ENCODE measurements around the gene HOXB2.

The HOXB2 gene

GRCh38 chr17:48565022-48565554 is 20.2 kb upstream of the HOXB2 start:
- FAIRE-seq = no peak

- FAIRE-seq = no peak
These were observed 19.5 kb upstream of the HOXB2 start for GRCh38 chr17:48564188-48565021.

DNA sequence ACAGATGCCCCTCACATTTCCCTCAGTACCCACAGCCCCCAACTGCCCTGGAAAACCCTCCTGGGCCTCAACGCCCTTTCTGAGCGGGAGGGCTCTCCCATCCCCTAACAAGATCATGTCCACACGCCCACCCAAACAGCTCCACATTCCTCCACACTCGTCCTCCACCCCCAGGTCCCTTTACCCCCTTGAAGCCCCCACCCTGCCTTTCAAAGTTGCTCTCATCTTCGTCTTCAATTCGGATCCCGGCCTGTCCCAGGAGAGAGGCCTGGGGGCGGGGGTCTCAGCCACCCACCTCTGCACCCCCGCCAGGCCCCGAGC is 18.9 kb upstream of the HOXB2 start:
- FAIRE-seq = no peak

DNA sequence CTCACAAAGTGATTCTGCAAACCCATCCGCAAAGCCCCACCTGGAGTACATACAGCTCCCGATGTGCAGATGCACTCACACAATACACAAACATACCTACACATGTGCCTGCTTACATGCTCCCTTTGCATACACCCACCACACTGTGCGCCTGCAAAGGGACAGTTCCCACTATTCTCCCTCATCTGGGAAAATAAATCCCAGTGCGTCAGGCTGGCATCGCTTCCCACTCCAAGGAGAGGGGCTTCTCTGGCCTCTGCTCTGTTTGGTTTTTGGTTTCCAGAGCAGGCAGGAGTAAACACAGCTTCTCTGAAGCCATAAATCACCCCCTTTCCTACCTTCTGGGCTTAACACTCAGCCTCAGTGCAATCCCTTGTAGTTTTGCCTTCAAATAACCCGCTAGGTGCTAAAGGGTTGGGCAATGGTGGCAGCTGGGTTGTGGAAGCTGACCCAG is 18.5 kb upstream of the HOXB2 start:
- no peak for FAIRE-seq

GRCh38 chr17:48562934-48563333 is 18.0 kb upstream of the HOXB2 start:
- no peak for FAIRE-seq

GRCh38 chr17:48561884-48562810 is 17.2 kb upstream of the HOXB2 start:
- no peak for FAIRE-seq

- no peak for FAIRE-seq
These were observed 15.2 kb upstream of the HOXB2 start for GRCh38 chr17:48559840-48560817.

- no peak for FAIRE-seq
These were observed 14.4 kb upstream of the HOXB2 start for GRCh38 chr17:48559122-48559839.

DNA sequence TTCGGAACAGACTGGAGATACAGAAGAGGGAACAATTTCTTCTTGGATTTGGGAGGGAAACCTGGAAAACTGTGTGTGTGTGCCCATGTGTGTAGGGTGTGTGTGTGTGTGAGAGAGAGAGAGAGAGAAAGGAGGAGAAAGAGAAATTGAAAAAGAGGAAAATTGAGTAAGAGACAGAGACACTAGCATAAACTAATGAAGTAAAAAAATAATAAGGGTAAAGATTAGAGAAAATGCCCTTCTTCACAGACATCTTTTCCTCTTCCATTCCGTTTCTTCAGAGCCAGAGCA is 13.9 kb upstream of the HOXB2 start:
- no peak for FAIRE-seq

DNA sequence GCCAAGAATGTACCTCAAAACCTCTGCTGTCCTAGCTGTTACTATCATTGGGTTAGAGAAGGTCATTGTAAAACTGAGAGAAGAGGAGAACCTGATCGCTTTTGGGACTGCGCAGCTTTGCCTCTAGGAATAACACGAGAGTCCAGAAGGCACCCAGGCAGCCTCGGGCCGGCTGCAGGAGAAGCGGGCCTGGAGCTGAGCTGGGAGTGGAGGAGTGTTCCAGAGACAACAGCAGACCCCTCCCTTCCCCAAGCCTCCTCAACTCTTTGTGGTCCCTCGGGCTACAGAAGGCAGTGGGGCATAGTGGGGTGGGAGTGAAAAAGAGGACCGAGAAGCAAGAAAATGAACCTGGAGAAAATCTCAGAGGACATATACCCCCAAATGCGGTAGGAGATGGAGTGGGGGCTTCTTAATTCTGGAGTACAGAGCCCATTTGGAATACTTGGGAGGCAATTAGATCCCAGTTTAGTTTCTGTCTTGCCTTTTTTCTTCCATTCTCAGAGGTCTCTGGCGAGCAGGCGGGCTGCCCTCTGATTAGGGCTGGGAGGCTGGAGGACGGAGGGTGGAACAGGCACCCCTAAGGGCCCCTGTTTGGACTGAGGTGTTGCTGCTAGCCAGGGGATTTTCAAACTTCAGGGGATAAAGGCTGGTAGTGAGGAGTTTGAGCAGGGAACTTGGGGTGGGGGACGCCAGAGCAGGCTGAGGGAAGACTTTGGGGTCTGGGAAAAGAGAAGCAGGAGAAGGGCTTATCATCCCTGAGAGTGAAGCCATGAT is 13.3 kb upstream of the HOXB2 start:
- no peak for FAIRE-seq

DNA sequence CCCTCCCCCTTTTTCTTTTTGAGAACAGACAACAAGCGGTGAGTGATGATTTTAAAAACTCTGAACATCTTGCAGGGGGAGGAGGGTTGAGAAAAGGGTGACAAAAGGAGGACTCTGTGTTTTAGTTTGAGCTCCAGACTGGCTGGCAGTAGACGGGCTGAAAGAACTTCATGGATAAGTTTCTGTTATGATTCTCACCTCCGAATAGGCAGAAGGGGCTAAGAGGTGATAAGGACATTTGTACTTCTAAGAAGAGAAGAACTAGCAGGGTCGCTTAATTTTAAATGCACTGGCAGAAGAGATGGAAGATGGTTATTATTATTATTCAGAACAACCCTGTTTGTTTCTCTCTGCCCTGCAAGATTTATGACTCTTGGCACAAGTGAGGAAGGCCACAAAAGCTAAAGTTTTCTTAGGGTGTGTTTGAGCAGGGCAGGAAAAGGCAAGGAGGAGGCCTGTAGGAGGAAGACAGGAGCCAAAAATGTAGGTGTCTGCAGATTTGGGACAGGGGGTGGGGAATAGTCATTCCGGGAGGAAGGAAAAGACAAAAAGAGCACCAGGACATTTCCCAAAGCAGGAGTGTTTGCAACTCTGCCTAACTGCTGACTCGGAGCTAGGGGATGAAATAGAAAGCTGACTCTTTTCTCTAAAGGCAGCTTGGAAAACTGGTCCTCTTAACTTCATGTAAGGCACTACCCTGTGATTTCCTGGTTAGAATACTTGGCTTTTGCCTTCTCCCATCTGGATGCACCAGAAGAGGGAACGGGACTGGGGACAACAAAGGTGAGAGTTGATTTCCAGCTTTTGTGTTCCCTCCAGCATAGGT is 11.9 kb upstream of the HOXB2 start:
- peak; percentile 36 for FAIRE-seq

DNA sequence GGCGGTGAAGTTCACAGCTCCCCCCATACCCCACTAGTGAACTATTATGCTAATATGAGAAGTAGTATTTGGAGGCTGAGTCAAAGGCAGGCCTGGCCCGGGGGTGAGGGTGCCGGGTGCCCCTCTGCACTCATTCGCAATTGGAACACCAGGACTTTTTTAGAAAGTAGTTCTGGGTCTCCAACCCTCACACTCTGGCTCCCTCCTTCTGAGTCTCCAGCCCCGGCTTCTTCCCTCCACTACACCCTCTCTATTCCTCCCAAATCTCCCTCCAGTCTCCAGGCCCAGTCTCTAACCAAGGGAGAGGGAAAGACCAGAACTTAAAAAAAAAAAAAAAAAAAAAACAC is 11.3 kb upstream of the HOXB2 start:
- FAIRE-seq = no peak

DNA sequence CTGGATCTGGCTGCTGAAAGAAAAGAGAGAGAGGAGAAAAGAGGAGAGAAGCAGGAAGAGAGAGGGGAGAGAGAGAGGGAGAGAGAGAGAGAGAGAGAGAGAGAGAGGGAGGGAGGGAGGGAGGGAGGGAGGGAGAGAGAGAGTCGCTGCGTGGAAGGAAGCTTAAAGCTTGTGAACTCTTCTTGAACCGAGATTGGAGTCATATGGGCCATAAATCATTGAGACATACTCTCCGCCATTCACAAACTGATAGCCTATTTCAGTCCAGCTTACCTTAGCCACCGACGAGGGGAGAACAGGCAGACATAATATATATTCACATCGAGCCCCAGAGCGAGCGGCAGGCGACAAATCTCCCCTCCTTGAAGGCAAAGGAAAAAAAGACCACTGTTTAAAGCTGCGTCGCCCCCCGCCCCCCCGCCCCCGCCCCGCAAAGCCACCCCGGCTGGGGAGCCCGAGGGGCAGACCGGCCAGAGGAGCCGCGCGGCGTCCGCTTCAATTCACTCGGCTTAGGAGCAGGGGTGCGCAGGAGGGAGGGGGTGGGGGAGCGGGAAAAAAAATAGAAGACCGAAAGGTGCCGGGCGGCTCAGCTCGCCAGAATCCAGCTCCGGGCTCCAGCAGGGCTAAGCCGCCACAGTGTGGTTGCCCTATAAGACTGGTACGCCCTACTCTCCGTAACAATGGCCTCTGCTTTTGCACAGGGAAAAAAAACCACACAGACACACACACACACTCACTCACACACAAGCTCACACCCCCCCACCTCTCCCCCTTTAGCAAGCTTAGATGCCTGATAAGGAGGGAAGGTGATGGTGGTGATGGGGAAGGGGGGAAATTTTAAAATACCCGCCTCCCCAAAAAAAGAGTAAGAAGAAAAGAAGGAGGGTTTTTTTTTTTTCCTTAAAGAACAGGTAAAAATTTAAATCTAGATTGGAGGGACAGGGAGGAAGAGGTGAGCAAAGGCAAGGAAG is 10.6 kb upstream of the HOXB2 start:
- no peak for FAIRE-seq

- no peak for FAIRE-seq
These were observed 9.7 kb upstream of the HOXB2 start for GRCh38 chr17:48554412-48555257.

- no peak for FAIRE-seq
These were observed 8.9 kb upstream of the HOXB2 start for GRCh38 chr17:48553826-48554225.

DNA sequence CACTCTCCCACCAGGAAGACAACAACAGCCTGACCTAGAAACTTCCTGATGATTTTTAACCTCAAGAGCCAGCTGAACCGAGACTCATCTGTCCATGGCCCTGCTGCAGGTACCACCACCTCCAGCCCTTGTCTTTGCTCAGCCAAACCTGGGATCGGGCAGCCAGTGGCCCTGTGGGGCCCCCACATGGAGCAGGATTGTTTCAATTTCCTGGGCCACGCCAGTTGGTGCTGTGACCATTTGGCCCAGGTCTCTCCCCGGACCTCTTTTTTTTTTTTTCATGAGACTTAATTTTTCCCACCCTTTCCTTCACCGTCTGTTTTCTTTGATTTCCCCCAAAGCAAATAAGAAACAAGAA is 8.3 kb upstream of the HOXB2 start:
- FAIRE-seq = no peak

GRCh38 chr17:48552466-48553189 is 7.7 kb upstream of the HOXB2 start:
- FAIRE-seq = no peak

Measured in G401.6 (cell line).